ENCODE measurements around the gene ARHGAP25.
A peak's percentile ranks its signal among the peaks of the same experiment; 100 is the strongest.

Gene ARHGAP25

GRCh38 chr2:68766376-68766845, 31.8 kb downstream of the ARHGAP25 start:
- peak; percentile 48 for DNase-seq (ENCODE audit: low read depth)

GRCh38 chr2:68767031-68767961, 32.7 kb downstream of the ARHGAP25 start:
- peak; percentile 27 for DNase-seq (ENCODE audit: low read depth)

- no peak for DNase-seq (ENCODE audit: low read depth)
These were observed 33.4 kb downstream of the ARHGAP25 start for GRCh38 chr2:68767996-68768395.

GRCh38 chr2:68768461-68768860, 33.9 kb downstream of the ARHGAP25 start:
- DNase-seq (ENCODE audit: low read depth) = no peak

GRCh38 chr2:68768951-68769350, 34.3 kb downstream of the ARHGAP25 start:
- DNase-seq (ENCODE audit: low read depth) = no peak

GRCh38 chr2:68769586-68770270, 35.1 kb downstream of the ARHGAP25 start:
- DNase-seq (ENCODE audit: low read depth) = no peak

GRCh38 chr2:68770271-68771111, 35.9 kb downstream of the ARHGAP25 start:
- DNase-seq (ENCODE audit: low read depth) = no peak

GRCh38 chr2:68771211-68771751, 36.7 kb downstream of the ARHGAP25 start:
- no peak for DNase-seq (ENCODE audit: low read depth)

- DNase-seq (ENCODE audit: low read depth) = no peak
These were observed 37.5 kb downstream of the ARHGAP25 start for GRCh38 chr2:68772109-68772508.

GRCh38 chr2:68774569-68775271, 40.1 kb downstream of the ARHGAP25 start:
- DNase-seq (ENCODE audit: low read depth) = peak; percentile 39

GRCh38 chr2:68775272-68775842, 40.7 kb downstream of the ARHGAP25 start:
- no peak for DNase-seq (ENCODE audit: low read depth)

GRCh38 chr2:68776124-68776523, 41.5 kb downstream of the ARHGAP25 start:
- DNase-seq (ENCODE audit: low read depth) = no peak

- no peak for DNase-seq (ENCODE audit: low read depth)
These were observed 45.0 kb downstream of the ARHGAP25 start for GRCh38 chr2:68779595-68779994.

GRCh38 chr2:68784188-68784587, 49.6 kb downstream of the ARHGAP25 start:
- no peak for DNase-seq (ENCODE audit: low read depth)

- no peak for DNase-seq (ENCODE audit: low read depth)
These were observed 50.3 kb downstream of the ARHGAP25 start for GRCh38 chr2:68784915-68785314.

GRCh38 chr2:68787356-68787755, 52.7 kb downstream of the ARHGAP25 start:
- DNase-seq (ENCODE audit: low read depth) = no peak

- no peak for DNase-seq (ENCODE audit: low read depth)
These were observed 55.0 kb downstream of the ARHGAP25 start for GRCh38 chr2:68789603-68790002.

GRCh38 chr2:68790600-68790999, 56.0 kb downstream of the ARHGAP25 start:
- no peak for DNase-seq (ENCODE audit: low read depth)

- no peak for DNase-seq (ENCODE audit: low read depth)
These were observed 57.3 kb downstream of the ARHGAP25 start for GRCh38 chr2:68791914-68792313.

GRCh38 chr2:68792751-68793150, 58.1 kb downstream of the ARHGAP25 start:
- no peak for DNase-seq (ENCODE audit: low read depth)

Measured in activated T-cell treated with anti-CD3 and anti-CD28 coated beads for 1 hour (primary cell).